GM12878 (cell line): ENCODE results near the gene TRAPPC3L. TPM values are rescaled to one million over a fixed set of nuclear protein-coding genes. Genes with fewer than 3 reads are reported as not detected.

ENCODE experiments used
- ATF3 ChIP-seq: IDR thresholded peaks from 2 replicates; pipeline ENCODE4 v1.6.1; 2011; ENCODE audit warnings: low read depth, mild to moderate bottlenecking, low read length, moderate library complexity, borderline replicate concordance; ENCODE audit errors: extremely low read depth
- CEBPB ChIP-seq, 2 experiments: fragments of 150-350 bp in 1 of 2; IDR thresholded peaks; 2 replicates each; pipeline ENCODE4 v1.6.1; 2012 to 2014; ENCODE audit warnings: low read depth in 2 of 2, low read length in 2 of 2, borderline replicate concordance in 1 of 2, inconsistent platforms in 1 of 2
- CHD2 ChIP-seq: IDR thresholded peaks from 2 replicates; pipeline ENCODE4 v1.6.1; 2011; ENCODE audit warnings: low read depth, low read length, improper control_type of control experiment, borderline replicate concordance
- EED ChIP-seq: sonication (generic); IDR thresholded peaks from 2 replicates; pipeline ENCODE4 v1.6.1; 2016; ENCODE audit warnings: antibody characterized with exemption, low read depth
- EZH2 ChIP-seq: IDR thresholded peaks from 2 replicates; pipeline ENCODE4 v1.6.1; 2012; ENCODE audit warnings: low read depth, mild to moderate bottlenecking, control low read depth, inconsistent platforms, low read length, borderline replicate concordance; ENCODE audit not compliant: control insufficient read depth
- GATAD2B ChIP-seq: fragments of 450-650 bp; conservative IDR thresholded peaks from 2 replicates; pipeline ENCODE4 v1.6.1; 2017; ENCODE audit warnings: low read depth, mild to moderate bottlenecking, moderate library complexity
- MLLT1 ChIP-seq: fragments of 450-650 bp; IDR thresholded peaks from 2 replicates; pipeline ENCODE4 v1.6.1; 2016; ENCODE audit warnings: mild to moderate bottlenecking
- MXI1 ChIP-seq: fragments of 150-350 bp; IDR thresholded peaks from 2 replicates; pipeline ENCODE4 v1.6.1; 2011; ENCODE audit warnings: low read depth, mild to moderate bottlenecking, inconsistent platforms, low read length, improper control_type of control experiment
- NFYB ChIP-seq: IDR thresholded peaks from 2 replicates; pipeline ENCODE4 v1.6.1; 2011; ENCODE audit warnings: low read depth, mild to moderate bottlenecking, low read length, improper control_type of control experiment, moderate library complexity; ENCODE audit not compliant: insufficient read depth
- PAX5 ChIP-seq: IDR thresholded peaks from 2 replicates; pipeline ENCODE4 v1.6.1; 2011; ENCODE audit warnings: low read depth, low read length, borderline replicate concordance
- RBBP5 ChIP-seq: fragments of 200-600 bp; sonication (generic); conservative IDR thresholded peaks from 2 replicates; pipeline ENCODE4 v1.6.1; 2016
- RELA ChIP-seq: fragments of 450-650 bp; IDR thresholded peaks from 2 replicates; pipeline ENCODE4 v1.8.0; 2014; ENCODE audit warnings: borderline replicate concordance; ENCODE audit not compliant: partially characterized antibody
- STAT1 ChIP-seq: fragments of 450-650 bp; conservative IDR thresholded peaks from 2 replicates; pipeline ENCODE4 v1.6.1; 2014; ENCODE audit warnings: antibody characterized with exemption, mild to moderate bottlenecking
- SUPT20H ChIP-seq: IDR thresholded peaks from 2 replicates; pipeline ENCODE4 v1.6.1; 2011; ENCODE audit warnings: low read depth, mild to moderate bottlenecking, low read length, moderate library complexity, borderline replicate concordance; ENCODE audit not compliant: control insufficient read depth
- TCF7 ChIP-seq: IDR thresholded peaks from 2 replicates; pipeline ENCODE4 v1.6.1; 2014; ENCODE audit warnings: antibody characterized with exemption, borderline replicate concordance
- USF2 ChIP-seq: IDR thresholded peaks from 2 replicates; pipeline ENCODE4 v1.6.1; 2011; ENCODE audit warnings: low read depth, low read length, improper control_type of control experiment, borderline replicate concordance
- WRNIP1 ChIP-seq: IDR thresholded peaks from 2 replicates; pipeline ENCODE4 v1.6.1; 2011; ENCODE audit warnings: low read depth, low read length, improper control_type of control experiment, borderline replicate concordance
- ZBED1 ChIP-seq: IDR thresholded peaks from 2 replicates; pipeline ENCODE4 v1.6.1; 2016; ENCODE audit warnings: borderline replicate concordance
- ZBTB11 ChIP-seq: fragments of 450-650 bp; formaldehyde crosslinking; IDR thresholded peaks from 2 replicates; pipeline ENCODE4 v1.5.0; 2022; ENCODE audit warnings: mild to moderate bottlenecking, missing genetic modification characterization
- polyA plus RNA-seq, 11 experiments: library from polyadenylated mRNA; depleted of rRNA in 4 of 11; unstranded in 6 of 11; stranded (reverse) in 5 of 11; fragments of >200 nt; fragmentation: Nextera tagmentation in 4 of 11; fragmentation: Illumina TruSeq in 1 of 11; extraction: Ambion mirVana in 4 of 11; extraction: Trizol in 1 of 11; gene quantifications; 1 replicate in 1 of 11; 2 replicates in 10 of 11; pipeline versions ENCODE4 v1.2.1 to v1.2.3, GENCODE V29; 2011 to 2016; ENCODE audit warnings: inconsistent platforms in 2 of 11, missing spikeins in 2 of 11, low read depth in 1 of 11
- total RNA-seq, 4 experiments: library from RNA; depleted of rRNA in 3 of 4; stranded (reverse); fragments of >200 nt in 3 of 4; fragmentation: Illumina TruSeq in 1 of 4; extraction: Trizol in 1 of 4; gene quantifications; 2 replicates each; pipeline versions ENCODE4 v1.2.1 to v1.2.3, GENCODE V29; 2013 to 2021

TRAPPC3L gene
- total and polyA plus RNA-seq, 10 of the 15 experiments (the other 5 are each of a cell fraction or from before 2014, with no cell fraction given), result not detected

GRCh38 chr6:116570856-116571682 lies 25.6 kb upstream of the TRAPPC3L start, which contains the start of gene RWDD1 (continued):
- no peak for TF ChIP-seq ATF3
- no peak for TF ChIP-seq EED
- peak; percentile 91 for TF ChIP-seq MXI1
- TF ChIP-seq SUPT20H, result no peak
- TF ChIP-seq CEBPB (IDR thresholded peaks at IDR 0.05; ENCODE audit: borderline replicate concordance in 1 of 2, low read depth in 2 of 2, low read length in 2 of 2), result no peak
- peak; percentile 96 for TF ChIP-seq NFYB
- TF ChIP-seq EZH2, result no peak
- 0 out of 2 replicates have a peak, but pooled peaks have one; percentile 18 for TF ChIP-seq PAX5
- TF ChIP-seq WRNIP1, result no peak
- no peak for TF ChIP-seq ZBED1
- peak; percentile 46; the same call in 1 of the 2 replicates for TF ChIP-seq TCF7
- 0 out of 2 replicates have a peak, but pooled peaks have one; percentile 77 for TF ChIP-seq GATAD2B
- TF ChIP-seq MLLT1, result peak; percentile 100
- TF ChIP-seq RBBP5, result no peak; the same call in 1 of the 2 replicates
- no peak for TF ChIP-seq ZBTB11 (CRISPR knock-in tag)
- peak; percentile 93 for TF ChIP-seq CHD2
- peak; percentile 97 for TF ChIP-seq STAT1
- peak; percentile 91 for TF ChIP-seq RELA
- TF ChIP-seq USF2, result no peak
